WTC11 (cell line): Measurements from ENCODE around the gene LAMTOR5. TPM values are rescaled to one million over a fixed set of nuclear protein-coding genes. Genes with fewer than 3 reads are reported as not detected.

Source experiments
- ATAC-seq: fragments of 200-7000 bp; cut with Tn5 transposase; 2 replicates; pipeline ENCODE4 v1.10.0; 2021; ENCODE audit warnings: mild to moderate bottlenecking, moderate library complexity
- CTCF ChIA-PET: fragments of 300-600 bp; sonication (Branson Sonifier 250); formaldehyde crosslinking; loops from one replicate; lab custom pipeline; 2021; ENCODE audit warnings: antibody characterized with exemption; lab: Charles Lee
- POLR2A ChIA-PET: fragments of 350-600 bp; sonication (Branson Sonifier 250); formaldehyde crosslinking; loops from one replicate; lab custom pipeline; 2021; ENCODE audit warnings: antibody characterized with exemption; lab: Charles Lee
- DNase-seq: peaks from one replicate; pipeline ENCODE4 v3.0.0; 2021; ENCODE audit warnings: low spot score
- H3K27ac Mint-ChIP-seq: 2 replicates; pipeline ENCODE4 v1.8.0; 2021; ENCODE audit warnings: mixed read lengths
- H3K27me3 Mint-ChIP-seq: 2 replicates; pipeline ENCODE4 v1.8.0; 2021; ENCODE audit warnings: low read depth, mild to moderate bottlenecking, moderate library complexity, mixed read lengths
- H3K36me3 Mint-ChIP-seq: 2 replicates; pipeline ENCODE4 v1.8.0; 2021; ENCODE audit warnings: mixed read lengths
- H3K4me1 Mint-ChIP-seq: 2 replicates; pipeline ENCODE4 v1.8.0; 2022; ENCODE audit warnings: mixed read lengths
- H3K4me3 Mint-ChIP-seq: 2 replicates; pipeline ENCODE4 v1.8.0; 2021; ENCODE audit warnings: mild to moderate bottlenecking, moderate library complexity, mixed read lengths
- H3K9me3 Mint-ChIP-seq: 2 replicates; pipeline ENCODE4 v1.8.0; 2021; ENCODE audit warnings: mixed read lengths
- CREB1 ChIP-seq: sonication (generic); formaldehyde crosslinking; IDR thresholded peaks from 2 replicates; pipeline ENCODE4 v1.8.0; 2023; ENCODE audit warnings: mild to moderate bottlenecking, missing genetic modification reagents
- IRF2 ChIP-seq: sonication (generic); formaldehyde crosslinking; IDR thresholded peaks from 2 replicates; pipeline ENCODE4 v1.8.0; 2022; ENCODE audit warnings: low read depth, missing genetic modification reagents, borderline replicate concordance
- JAZF1 ChIP-seq: fragments of 250-450 bp; sonication (Bioruptor Pico); IDR thresholded peaks from 2 replicates; pipeline ENCODE4 v1.9.0; 2021; ENCODE audit warnings: moderate library complexity, mild to moderate bottlenecking, inconsistent platforms
- NFATC4 ChIP-seq: fragments of 250-450 bp; sonication (Bioruptor Pico); IDR thresholded peaks from 2 replicates; pipeline ENCODE4 v1.9.0; 2021; ENCODE audit warnings: mild to moderate bottlenecking
- NFE2L1 ChIP-seq: sonication (generic); formaldehyde crosslinking; IDR thresholded peaks from 2 replicates; pipeline ENCODE4 v1.8.1; 2023; ENCODE audit warnings: missing genetic modification reagents
- NR2C2 ChIP-seq: sonication (generic); formaldehyde crosslinking; IDR thresholded peaks from 2 replicates; pipeline ENCODE4 v1.8.0; 2022; ENCODE audit warnings: mild to moderate bottlenecking, missing genetic modification reagents
- TCF7 ChIP-seq: sonication (generic); formaldehyde crosslinking; IDR thresholded peaks from 2 replicates; pipeline ENCODE4 v1.8.0; 2022; ENCODE audit warnings: mild to moderate bottlenecking, low read depth, missing genetic modification reagents, moderate library complexity
- TEAD1 ChIP-seq: sonication (generic); formaldehyde crosslinking; IDR thresholded peaks from 2 replicates; pipeline ENCODE4 v1.8.0; 2022; ENCODE audit warnings: mild to moderate bottlenecking, missing genetic modification reagents
- ZNF121 ChIP-seq: sonication (generic); formaldehyde crosslinking; IDR thresholded peaks from 2 replicates; pipeline ENCODE4 v1.8.0; 2023; ENCODE audit warnings: missing genetic modification reagents
- ZNF263 ChIP-seq: sonication (generic); formaldehyde crosslinking; IDR thresholded peaks from 2 replicates; pipeline ENCODE4 v1.8.1; 2022; ENCODE audit warnings: low read depth, mild to moderate bottlenecking, moderate library complexity, missing genetic modification reagents
- ZNF416 ChIP-seq: fragments of 250-450 bp; sonication (Bioruptor Pico); IDR thresholded peaks from 2 replicates; pipeline ENCODE4 v1.9.0; 2021; ENCODE audit warnings: mild to moderate bottlenecking, inconsistent platforms
- ZNF423 ChIP-seq: fragments of 250-450 bp; sonication (Bioruptor Pico); IDR thresholded peaks from 2 replicates; pipeline ENCODE4 v2.1.2; 2022; ENCODE audit warnings: mild to moderate bottlenecking, moderate library complexity
- total RNA-seq: library from RNA; stranded (reverse); gene quantifications from 3 replicates; pipeline ENCODE4 v1.2.3, GENCODE V29; 2021
- TF ChIP-seq, protein P1 (sequence below): sonication (generic); formaldehyde crosslinking; IDR thresholded peaks from 2 replicates; pipeline ENCODE4 v1.8.1; 2023; ENCODE audit warnings: mild to moderate bottlenecking, missing genetic modification reagents, borderline replicate concordance
- TF ChIP-seq, protein P2 (sequence below): sonication (generic); formaldehyde crosslinking; IDR thresholded peaks from 2 replicates; pipeline ENCODE4 v1.8.0; 2022; ENCODE audit warnings: mild to moderate bottlenecking, missing genetic modification reagents
- TF ChIP-seq, protein P3 (sequence below): fragments of 250-450 bp; sonication (Bioruptor Pico); IDR thresholded peaks from 2 replicates; pipeline ENCODE4 v1.9.0; 2021; ENCODE audit warnings: moderate library complexity, mild to moderate bottlenecking, inconsistent platforms, borderline replicate concordance
- TF ChIP-seq, protein P4 (sequence below): sonication (generic); formaldehyde crosslinking; IDR thresholded peaks from 2 replicates; pipeline ENCODE4 v1.8.1; 2022; ENCODE audit warnings: mild to moderate bottlenecking, moderate library complexity, missing genetic modification reagents
- TF ChIP-seq, protein P5 (sequence below): sonication (generic); formaldehyde crosslinking; IDR thresholded peaks from 2 replicates; pipeline ENCODE4 v1.8.1; 2022; ENCODE audit warnings: mild to moderate bottlenecking, missing genetic modification reagents, moderate library complexity, borderline replicate concordance

LAMTOR5 gene
- total RNA-seq, 1 experiment from 2014 or later, result 76.0 TPM

DNA sequence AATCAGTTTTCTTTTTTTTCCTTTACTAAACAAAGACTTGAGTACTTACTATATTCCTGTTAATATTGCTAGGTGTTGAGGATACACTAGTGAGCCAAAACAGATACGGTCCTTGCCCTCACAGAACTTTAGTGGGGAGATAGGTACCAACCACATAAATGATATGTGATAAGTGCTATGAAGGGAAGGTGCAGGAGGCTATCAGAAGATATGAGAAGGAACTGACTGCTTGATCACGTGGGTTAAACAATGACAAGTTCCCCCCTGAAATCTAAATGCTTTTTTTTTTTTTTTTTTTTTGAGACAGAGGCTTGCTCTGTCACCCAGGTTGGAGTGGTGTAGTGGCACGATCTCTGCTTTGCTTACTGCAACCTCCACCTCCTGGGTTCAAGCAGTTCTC is 43.3 kb downstream of the LAMTOR5 start:
- H3K4me3 Mint-ChIP-seq, result no peak overlapping the region
- TF ChIP-seq, protein P1, sequence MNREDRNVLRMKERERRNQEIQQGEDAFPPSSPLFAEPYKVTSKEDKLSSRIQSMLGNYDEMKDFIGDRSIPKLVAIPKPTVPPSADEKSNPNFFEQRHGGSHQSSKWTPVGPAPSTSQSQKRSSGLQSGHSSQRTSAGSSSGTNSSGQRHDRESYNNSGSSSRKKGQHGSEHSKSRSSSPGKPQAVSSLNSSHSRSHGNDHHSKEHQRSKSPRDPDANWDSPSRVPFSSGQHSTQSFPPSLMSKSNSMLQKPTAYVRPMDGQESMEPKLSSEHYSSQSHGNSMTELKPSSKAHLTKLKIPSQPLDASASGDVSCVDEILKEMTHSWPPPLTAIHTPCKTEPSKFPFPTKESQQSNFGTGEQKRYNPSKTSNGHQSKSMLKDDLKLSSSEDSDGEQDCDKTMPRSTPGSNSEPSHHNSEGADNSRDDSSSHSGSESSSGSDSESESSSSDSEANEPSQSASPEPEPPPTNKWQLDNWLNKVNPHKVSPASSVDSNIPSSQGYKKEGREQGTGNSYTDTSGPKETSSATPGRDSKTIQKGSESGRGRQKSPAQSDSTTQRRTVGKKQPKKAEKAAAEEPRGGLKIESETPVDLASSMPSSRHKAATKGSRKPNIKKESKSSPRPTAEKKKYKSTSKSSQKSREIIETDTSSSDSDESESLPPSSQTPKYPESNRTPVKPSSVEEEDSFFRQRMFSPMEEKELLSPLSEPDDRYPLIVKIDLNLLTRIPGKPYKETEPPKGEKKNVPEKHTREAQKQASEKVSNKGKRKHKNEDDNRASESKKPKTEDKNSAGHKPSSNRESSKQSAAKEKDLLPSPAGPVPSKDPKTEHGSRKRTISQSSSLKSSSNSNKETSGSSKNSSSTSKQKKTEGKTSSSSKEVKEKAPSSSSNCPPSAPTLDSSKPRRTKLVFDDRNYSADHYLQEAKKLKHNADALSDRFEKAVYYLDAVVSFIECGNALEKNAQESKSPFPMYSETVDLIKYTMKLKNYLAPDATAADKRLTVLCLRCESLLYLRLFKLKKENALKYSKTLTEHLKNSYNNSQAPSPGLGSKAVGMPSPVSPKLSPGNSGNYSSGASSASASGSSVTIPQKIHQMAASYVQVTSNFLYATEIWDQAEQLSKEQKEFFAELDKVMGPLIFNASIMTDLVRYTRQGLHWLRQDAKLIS (CRISPR knock-in tag), result no peak
- TF ChIP-seq JAZF1 (CRISPR knock-in tag), result no peak
- no peaks in the 10 kb centered on the region for H3K9me3 Mint-ChIP-seq
- H3K27ac Mint-ChIP-seq, result no peak overlapping the region
- ATAC-seq (no peak), DNase-seq (no peak)
- no peaks in the 10 kb centered on the region for H3K27me3 Mint-ChIP-seq
- ChIA-PET POLR2A (no interaction called here), CTCF (interaction anchor here (1.3 kb wide), 1 partner anchor 17 kb away, joined by 3 read pairs; no protein-coding TSS in a partner anchor)
- H3K4me1 Mint-ChIP-seq, result no peaks in the 10 kb centered on the region
- peaks cover 29% of the 10 kb centered on the region for H3K36me3 Mint-ChIP-seq

DNA sequence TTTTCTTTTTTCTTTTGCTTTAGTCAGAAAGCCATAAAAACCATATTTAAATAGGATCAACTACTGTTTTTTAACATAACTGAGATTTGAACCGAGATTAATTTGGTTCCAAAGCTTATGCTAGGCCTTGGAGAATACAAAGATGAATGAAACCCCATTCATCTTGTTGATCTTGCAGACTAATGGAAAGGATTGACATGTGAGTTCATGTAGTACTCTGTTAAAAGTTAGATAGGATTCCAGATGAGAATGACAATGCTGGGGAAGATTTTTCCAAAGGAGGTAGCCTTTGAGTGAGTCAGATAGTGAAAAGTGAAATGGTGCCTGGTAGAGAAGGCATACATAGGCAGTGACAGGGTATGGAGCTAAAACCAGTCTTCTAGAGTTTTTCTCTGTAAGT is 45.6 kb downstream of the LAMTOR5 start:
- DNase-seq (no peak), ATAC-seq (no peak)
- Mint-ChIP-seq H3K36me3 (peaks cover 35% of the 10 kb centered on the region), H3K27me3 (no peaks in the 10 kb centered on the region), H3K4me3 (no peak overlapping the region), H3K9me3 (no peaks in the 10 kb centered on the region), H3K27ac (no peak overlapping the region), H3K4me1 (no peaks in the 10 kb centered on the region)
- ChIA-PET POLR2A (no interaction called here), CTCF (interaction anchor here (0.7 kb wide), 1 partner anchor 51 kb away, joined by 3 read pairs; no protein-coding TSS in a partner anchor)
- no peak for TF ChIP-seq ZNF263 (CRISPR knock-in tag)
- TF ChIP-seq JAZF1 (CRISPR knock-in tag), result no peak
- TF ChIP-seq NFATC4, result no peak
- TF ChIP-seq IRF2 (CRISPR knock-in tag), result no peak
- TF ChIP-seq TCF7 (CRISPR knock-in tag), result no peak
- no peak for TF ChIP-seq NR2C2 (CRISPR knock-in tag)
- TF ChIP-seq, protein P2, sequence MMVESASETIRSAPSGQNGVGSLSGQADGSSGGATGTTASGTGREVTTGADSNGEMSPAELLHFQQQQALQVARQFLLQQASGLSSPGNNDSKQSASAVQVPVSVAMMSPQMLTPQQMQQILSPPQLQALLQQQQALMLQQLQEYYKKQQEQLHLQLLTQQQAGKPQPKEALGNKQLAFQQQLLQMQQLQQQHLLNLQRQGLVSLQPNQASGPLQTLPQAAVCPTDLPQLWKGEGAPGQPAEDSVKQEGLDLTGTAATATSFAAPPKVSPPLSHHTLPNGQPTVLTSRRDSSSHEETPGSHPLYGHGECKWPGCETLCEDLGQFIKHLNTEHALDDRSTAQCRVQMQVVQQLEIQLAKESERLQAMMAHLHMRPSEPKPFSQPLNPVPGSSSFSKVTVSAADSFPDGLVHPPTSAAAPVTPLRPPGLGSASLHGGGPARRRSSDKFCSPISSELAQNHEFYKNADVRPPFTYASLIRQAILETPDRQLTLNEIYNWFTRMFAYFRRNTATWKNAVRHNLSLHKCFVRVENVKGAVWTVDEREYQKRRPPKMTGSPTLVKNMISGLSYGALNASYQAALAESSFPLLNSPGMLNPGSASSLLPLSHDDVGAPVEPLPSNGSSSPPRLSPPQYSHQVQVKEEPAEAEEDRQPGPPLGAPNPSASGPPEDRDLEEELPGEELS (CRISPR knock-in tag), result no peak
- TF ChIP-seq ZNF121 (CRISPR knock-in tag), result no peak
- no peak for TF ChIP-seq CREB1 (CRISPR knock-in tag)
- no peak for TF ChIP-seq TEAD1 (CRISPR knock-in tag)
- TF ChIP-seq, protein P3, sequence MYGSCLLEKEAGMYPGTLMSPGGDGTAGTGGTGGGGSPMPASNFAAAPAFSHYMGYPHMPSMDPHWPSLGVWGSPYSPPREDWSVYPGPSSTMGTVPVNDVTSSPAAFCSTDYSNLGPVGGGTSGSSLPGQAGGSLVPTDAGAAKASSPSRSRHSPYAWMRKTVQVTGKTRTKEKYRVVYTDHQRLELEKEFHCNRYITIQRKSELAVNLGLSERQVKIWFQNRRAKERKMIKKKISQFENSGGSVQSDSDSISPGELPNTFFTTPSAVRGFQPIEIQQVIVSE (CRISPR knock-in tag), result no peak
- no peak for TF ChIP-seq ZNF416 (CRISPR knock-in tag)
- TF ChIP-seq, protein P4, sequence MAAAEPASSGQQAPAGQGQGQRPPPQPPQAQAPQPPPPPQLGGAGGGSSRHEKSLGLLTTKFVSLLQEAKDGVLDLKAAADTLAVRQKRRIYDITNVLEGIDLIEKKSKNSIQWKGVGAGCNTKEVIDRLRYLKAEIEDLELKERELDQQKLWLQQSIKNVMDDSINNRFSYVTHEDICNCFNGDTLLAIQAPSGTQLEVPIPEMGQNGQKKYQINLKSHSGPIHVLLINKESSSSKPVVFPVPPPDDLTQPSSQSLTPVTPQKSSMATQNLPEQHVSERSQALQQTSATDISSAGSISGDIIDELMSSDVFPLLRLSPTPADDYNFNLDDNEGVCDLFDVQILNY (CRISPR knock-in tag), result no peak
- TF ChIP-seq, protein P5, sequence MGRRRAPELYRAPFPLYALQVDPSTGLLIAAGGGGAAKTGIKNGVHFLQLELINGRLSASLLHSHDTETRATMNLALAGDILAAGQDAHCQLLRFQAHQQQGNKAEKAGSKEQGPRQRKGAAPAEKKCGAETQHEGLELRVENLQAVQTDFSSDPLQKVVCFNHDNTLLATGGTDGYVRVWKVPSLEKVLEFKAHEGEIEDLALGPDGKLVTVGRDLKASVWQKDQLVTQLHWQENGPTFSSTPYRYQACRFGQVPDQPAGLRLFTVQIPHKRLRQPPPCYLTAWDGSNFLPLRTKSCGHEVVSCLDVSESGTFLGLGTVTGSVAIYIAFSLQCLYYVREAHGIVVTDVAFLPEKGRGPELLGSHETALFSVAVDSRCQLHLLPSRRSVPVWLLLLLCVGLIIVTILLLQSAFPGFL (CRISPR knock-in tag), result no peak
- no peak for TF ChIP-seq ZNF423 (CRISPR knock-in tag)
- TF ChIP-seq NFE2L1 (CRISPR knock-in tag), result no peak
